GM12892 (cell line): ENCODE results near the gene IFT122.

Source experiments
- POLR2A ChIP-seq: IDR thresholded peaks from 2 replicates; pipeline ENCODE4 v1.6.1; 2011; ENCODE audit warnings: low read depth, low read length, control low read depth
- POLR2AphosphoS5 ChIP-seq: IDR thresholded peaks from 2 replicates; pipeline ENCODE4 v1.6.1; 2011; ENCODE audit warnings: low read depth, low read length, control low read depth

DNA sequence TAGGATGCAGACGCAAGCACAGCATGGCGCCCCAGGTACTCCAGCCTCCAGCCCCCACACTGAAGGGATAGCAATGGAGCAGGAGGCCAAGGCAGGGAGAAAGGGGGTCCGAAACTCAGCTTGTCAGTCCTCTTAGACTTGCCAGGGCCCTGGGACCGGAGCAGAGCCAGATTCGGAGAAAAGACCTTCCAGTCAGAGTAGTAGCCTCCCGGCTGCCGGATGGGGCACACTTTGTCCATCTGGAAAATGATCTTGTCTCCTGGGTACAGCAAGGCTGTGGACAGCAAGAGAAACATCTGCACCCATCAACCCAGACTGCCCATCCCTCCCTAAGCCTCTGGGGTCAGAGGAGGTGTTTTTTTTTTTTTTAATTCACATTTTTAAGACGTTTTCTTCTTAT lies 35.9 kb upstream of the IFT122 start:
- no peak for TF ChIP-seq POLR2A
- no peak for TF ChIP-seq POLR2AphosphoS5
